ENCODE measurements around the gene CPNE7. TPM values are rescaled to one million over a fixed set of nuclear protein-coding genes. Genes with fewer than 3 reads are reported as not detected.

Gene CPNE7
- total and polyA plus RNA-seq, 9 of the 15 experiments (the other 6 are each of a cell fraction or from before 2014, with no cell fraction given): 0.30 to 73.4 (median 32.7) TPM

- H4K20me1 ChIP-seq (replicated peaks; ENCODE audit: control insufficient read depth, insufficient read depth, low read length): no peaks in the 10 kb centered on the region
- no peak for ATAC-seq
- H3K36me3 ChIP-seq (ENCODE audit: control insufficient read depth, insufficient read depth, low read length): peaks cover 48% of the 10 kb centered on the region; the same call in 2 of the 3 replicates
- H3K9me3 ChIP-seq (replicated peaks; ENCODE audit: control insufficient read depth, insufficient read depth, low read depth, low read length): 0 out of 2 replicates have a peak, but pooled peaks cover 1% of the 10 kb centered on the region
- no peak overlapping the region for H3K9ac ChIP-seq (ENCODE audit: insufficient read depth in 1 of 2, low read depth in 2 of 2, low read length in 2 of 2)
- no peak overlapping the region for H3K27ac ChIP-seq (ENCODE audit: extremely low read depth, low read depth, low read length)
- H3K27me3 ChIP-seq (ENCODE audit: control insufficient read depth in 2 of 2, insufficient read depth in 2 of 2, low read length in 2 of 2): no peaks in the 10 kb centered on the region
- DNase-seq (ENCODE audit: extremely low read depth in 1 of 4, low spot score in 3 of 4): no peak
- no peak overlapping the region for H3K4me2 ChIP-seq (ENCODE audit: insufficient read depth, low read length)
- intact Hi-C loops (cut with micrococcal nuclease) (no loop called here), in situ Hi-C loops (cut with MboI) (loop anchor here (10.0 kb wide), 1 partner anchor 271 kb away; no protein-coding TSS in a partner anchor)
- CTCF ChIA-PET (ENCODE audit: low intra/inter-chr PET ratio): no interaction called here
- H3K4me1 ChIP-seq (replicated peaks in 1 of 2; ENCODE audit: control insufficient read depth in 2 of 2, insufficient read depth in 2 of 2, low read length in 2 of 2): peaks cover 0 to 42% of the 10 kb centered on the region in 2 experiments; a peak in 2 of 5 replicates
- no peak overlapping the region for H3K4me3 ChIP-seq
- no peaks in the 10 kb centered on the region for H3K79me2 ChIP-seq (ENCODE audit: control insufficient read depth, insufficient read depth, low read length)
- 91% methylated on average over 15 of the region's 15 CpGs for WGBS (ENCODE audit: insufficient coverage, low coverage, missing lambda C conversion rate)
- FAIRE-seq: no peak
- no peak overlapping the region for H2AFZ ChIP-seq (ENCODE audit: low read depth, low read length)
- no TSS peak for BruUV-seq (replicated peaks)
- H3K9me1 ChIP-seq (ENCODE audit: control insufficient read depth, insufficient read depth, low read length): no peaks in the 10 kb centered on the region
- POLR2A ChIA-PET: no interaction called here
- TF ChIP-seq MIER1 (IDR thresholded peaks at IDR 0.05; ENCODE audit: low read depth) (no peak), HDAC2 (IDR thresholded peaks at IDR 0.05) (no peak), CHAMP1 (IDR thresholded peaks at IDR 0.05) (no peak), KDM1A (IDR thresholded peaks at IDR 0.05) (no peak), ATF3 (IDR thresholded peaks at IDR 0.05) (no peak), ATF3 (CRISPR knock-in tag; conservative IDR thresholded peaks at IDR 0.05) (no peak), ZNF511 (CRISPR knock-in tag; IDR thresholded peaks at IDR 0.05) (no peak), TCF15 (CRISPR knock-in tag; IDR thresholded peaks at IDR 0.05) (no peak), ZBTB33 (CRISPR knock-in tag; IDR thresholded peaks at IDR 0.05) (no peak), SP1 (CRISPR knock-in tag; IDR thresholded peaks at IDR 0.05) (no peak), ZKSCAN3 (CRISPR knock-in tag; IDR thresholded peaks at IDR 0.05) (no peak), SMARCC2 (IDR thresholded peaks at IDR 0.05; ENCODE audit: low read depth) (no peak), GABPA (tag; conservative IDR thresholded peaks at IDR 0.05; ENCODE audit: low read depth) (no peak), SAFB (IDR thresholded peaks at IDR 0.05; ENCODE audit: borderline replicate concordance, low read depth, low read length) (no peak), ZNF695 (CRISPR knock-in tag; IDR thresholded peaks at IDR 0.05) (no peak), ZFP36 (IDR thresholded peaks at IDR 0.05; ENCODE audit: low read depth, low read length, partially characterized antibody) (no peak), CGGBP1 (CRISPR knock-in tag; IDR thresholded peaks at IDR 0.05) (no peak), PHF20 (IDR thresholded peaks at IDR 0.05; ENCODE audit: partially characterized antibody) (no peak)
These were observed 18.3 kb downstream of the CPNE7 start for GRCh38 chr16:89593841-89594240.

Measured in K562 (cell line).